GM21786 (cell line): ENCODE measurements around the gene STARD10.
A peak's percentile ranks its signal among the peaks of the same experiment; 100 is the strongest.

Source experiments
- ATAC-seq: cut with Tn5 transposase; IDR thresholded peaks from one replicate; pipeline ENCODE4 v1.9.1; 2021; ENCODE audit not compliant: unreplicated experiment

The STARD10 gene

DNA sequence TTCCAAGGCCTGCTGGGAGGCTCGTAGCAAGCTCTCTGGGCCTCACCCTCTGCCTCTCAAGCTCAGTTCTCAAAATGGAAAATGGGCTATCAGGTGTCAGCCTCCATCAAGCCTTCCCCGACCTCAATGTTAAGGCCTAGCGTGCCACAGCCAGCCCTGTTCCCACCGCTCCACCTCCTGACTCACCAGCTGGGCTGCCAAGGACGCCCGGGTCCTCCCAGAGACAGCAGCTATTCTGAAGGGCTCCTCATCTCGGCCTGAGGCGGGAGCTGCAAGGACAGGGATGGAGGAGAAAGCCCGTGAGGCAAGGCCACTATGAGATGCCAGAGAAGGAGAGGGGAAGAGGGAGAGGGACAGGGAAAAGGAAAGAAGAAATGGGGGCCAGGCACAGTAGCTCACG lies 61.5 kb downstream of the STARD10 start:
- ATAC-seq = no peak

- no peak for ATAC-seq
Measured at GRCh38 chr11:72730737-72731136, 63.1 kb downstream of the STARD10 start.

GRCh38 chr11:72730243-72730642 lies 63.6 kb downstream of the STARD10 start:
- ATAC-seq = no peak

DNA sequence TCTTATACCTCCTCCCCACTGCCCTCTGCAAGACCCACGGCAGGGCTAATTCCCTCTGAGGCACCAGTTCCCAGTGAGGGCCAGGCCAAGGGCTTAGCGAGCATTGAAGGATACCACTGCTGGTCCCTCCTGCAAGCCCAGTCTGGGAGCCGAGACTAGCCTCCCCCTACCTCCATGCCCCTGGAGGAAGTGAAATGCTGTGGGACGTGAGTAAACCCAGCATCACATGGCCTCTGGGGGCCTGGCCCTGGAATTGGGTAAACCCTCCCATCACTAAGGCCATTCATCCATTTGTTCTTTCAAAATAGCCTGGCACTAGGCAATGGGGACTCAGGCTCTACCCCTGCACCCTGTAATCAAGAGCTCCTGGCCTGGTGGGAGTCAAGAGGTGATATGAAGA lies 66.3 kb downstream of the STARD10 start:
- ATAC-seq = no peak

DNA sequence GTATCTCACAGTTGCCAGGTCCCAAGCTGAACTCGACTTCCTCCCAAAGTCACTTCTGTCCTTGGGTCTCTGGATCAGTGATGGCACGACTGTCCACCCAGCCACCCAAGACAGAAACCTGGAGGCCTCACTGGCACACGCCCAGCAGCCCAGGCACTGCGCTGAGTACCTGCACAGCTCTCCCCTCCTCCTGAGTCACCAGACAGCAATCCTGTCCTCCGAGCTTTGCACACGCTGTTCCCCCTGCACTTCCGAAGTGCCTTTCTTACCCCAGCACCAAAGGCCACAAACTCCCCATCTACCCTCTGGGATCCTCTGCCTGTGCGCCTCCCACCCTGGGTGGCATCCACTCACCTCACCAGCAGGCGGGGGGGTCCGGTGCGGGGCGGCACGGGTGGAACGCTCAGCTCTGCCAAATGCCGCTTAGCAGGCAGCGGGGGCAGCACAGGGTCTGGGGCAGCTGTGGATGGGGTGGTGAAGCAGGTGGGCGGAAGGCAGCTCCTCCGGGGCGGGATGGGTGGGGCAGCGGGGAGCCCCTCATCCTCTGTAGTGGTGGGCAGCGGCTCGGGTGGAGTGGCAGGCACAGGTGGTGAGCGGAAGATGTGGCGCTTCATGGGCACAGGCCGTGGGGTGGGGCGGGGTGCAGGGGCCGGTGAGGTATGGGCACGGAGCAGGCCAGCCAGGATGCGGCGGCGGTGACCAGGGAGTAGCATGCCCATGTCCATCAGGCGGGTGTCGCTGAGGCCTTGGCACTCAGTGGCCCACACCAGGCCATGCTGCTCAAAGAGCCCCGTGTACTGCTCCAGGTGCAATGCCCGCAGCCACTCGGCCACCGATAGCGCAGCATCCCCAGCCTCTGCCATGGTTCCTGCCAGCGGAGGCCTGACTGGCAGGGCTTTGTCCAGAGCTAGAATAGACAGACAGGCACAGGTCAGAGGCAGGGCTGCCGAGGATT lies 67.3 kb downstream of the STARD10 start:
- ATAC-seq = no peak

DNA sequence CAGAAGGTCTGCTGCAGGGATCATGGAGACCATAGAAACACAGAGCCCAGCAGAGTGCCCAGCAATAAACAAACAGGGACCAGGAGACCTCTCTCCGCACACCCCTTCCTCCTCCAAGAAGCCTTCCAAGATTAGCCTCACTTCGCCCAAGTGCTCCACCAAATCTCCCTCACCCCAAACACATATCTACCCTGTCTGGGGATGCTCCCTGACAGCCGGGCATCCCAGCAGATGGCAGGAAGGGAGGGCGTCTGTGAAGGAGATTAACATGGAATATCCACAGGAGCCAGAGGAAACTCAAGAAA lies 68.2 kb downstream of the STARD10 start:
- no peak for ATAC-seq

DNA sequence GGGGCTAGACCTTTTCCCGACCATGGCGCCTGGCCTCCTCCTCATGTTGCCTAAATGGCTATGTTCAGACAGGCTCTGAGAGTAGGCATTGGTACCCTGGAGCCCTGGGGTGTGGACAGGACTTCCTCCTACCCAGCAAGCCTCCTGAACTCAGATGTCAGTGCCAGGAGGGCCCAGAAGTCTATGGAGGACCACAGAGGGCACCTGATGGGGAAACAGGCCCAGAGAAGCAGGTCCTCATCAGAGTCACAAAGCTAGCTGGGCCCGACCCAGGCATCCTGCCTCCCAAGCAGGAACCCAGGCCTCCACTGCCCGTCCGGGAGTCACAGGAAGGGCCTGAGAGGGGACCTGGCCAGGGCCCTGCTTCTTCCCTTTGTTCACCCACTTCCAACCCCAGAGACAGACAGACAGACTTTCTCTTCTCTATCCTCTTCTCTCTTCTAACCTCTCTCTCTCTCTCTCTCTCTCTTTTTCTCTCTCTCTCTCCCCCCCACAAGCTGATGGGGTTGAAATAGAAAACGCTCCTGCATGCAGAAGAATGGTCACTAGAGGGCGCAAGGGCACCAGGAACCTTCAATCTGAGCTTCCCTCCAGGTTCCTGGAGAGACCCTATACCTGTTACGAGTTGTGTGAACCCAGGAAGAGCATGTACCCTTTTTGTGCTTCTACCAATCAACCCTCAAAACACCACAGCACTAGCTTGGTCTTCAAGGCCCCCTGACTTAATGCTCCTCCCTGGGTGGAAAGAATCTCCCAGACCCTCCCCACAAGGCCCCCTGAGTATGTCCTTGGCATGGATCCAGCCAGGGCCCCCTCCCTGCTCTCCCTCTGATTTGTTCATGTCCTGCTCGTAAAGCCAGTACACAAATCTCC lies 68.8 kb downstream of the STARD10 start:
- ATAC-seq = no peak

DNA sequence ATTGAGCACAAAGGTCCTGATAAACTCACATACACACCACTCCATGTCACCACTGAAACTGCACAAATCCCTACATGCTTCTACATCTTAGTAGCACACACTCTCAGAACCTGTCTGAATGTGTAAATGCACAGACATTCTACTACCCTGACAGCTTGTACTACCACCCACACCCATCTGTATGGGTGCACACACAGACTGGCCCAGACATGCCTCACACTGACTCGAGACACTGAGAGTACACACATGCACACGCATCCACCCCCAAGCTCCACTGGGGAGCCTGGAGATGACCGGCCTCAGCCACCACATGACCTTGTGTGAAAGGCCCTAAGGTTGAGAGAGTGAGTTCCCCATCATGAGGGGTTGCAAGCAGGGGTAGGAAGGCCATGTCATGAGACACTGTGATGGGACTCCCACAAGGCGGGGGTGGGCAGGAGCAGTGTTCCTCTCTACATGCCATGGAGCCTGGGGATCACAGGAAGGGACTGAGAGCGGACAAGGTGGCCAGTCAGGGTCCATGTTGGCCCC lies 69.8 kb downstream of the STARD10 start:
- ATAC-seq = no peak

GRCh38 chr11:72723508-72723907 lies 70.3 kb downstream of the STARD10 start:
- no peak for ATAC-seq

DNA sequence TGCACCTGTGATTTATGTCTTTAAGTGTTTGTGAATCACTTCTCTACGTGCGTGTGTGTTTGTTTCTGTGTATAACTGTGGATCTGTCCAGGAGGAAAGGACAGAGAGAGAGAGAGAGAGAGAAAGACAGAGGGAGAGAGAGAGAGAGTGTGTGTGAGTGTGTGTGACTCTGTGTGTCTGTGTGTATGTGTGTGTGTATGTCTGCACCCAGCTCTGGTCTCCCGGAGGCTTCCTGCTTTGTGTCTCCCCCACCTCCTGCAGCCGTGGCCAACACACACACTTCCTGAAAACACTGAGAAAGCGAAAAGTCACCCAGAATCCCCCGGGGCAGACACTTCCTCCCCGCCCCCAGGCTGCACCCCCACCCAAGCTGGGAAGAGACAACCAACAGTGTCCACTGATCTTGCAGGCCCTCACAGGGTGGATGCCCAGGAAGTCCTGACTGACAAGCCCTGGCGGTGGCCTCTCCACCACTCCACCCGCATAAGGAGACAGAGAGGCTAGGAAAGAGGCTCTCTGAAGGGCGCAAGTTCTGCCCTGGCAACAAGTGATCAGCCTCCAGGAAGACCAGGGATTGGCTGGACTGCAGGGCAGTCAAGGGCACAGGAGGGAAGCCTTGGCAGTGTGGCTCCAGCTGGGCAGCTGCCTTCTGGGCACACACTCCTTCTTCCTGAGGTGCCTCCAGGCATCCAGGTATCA lies 71.6 kb downstream of the STARD10 start:
- ATAC-seq = peak; percentile 65

DNA sequence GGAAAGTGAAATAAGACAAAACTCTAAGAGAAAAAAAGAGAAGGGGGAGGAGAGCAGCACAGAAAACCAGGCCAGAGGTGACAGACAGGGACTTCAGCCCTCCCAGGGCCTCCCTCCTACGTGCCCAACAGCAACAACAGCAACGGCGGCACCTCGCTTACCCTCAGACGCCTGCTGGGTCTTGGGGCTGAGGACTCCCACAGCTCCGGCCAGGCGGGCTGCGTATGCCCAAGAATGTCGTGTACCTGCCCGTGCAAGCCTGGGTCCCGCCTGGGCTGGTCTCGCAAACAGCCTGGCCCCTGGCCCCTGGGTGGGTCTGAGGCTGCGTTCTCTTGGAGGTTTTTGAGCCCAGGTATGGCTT lies 72.2 kb downstream of the STARD10 start:
- ATAC-seq = no peak

- no peak for ATAC-seq
Measured at GRCh38 chr11:72721276-72721675, 72.6 kb downstream of the STARD10 start.

DNA sequence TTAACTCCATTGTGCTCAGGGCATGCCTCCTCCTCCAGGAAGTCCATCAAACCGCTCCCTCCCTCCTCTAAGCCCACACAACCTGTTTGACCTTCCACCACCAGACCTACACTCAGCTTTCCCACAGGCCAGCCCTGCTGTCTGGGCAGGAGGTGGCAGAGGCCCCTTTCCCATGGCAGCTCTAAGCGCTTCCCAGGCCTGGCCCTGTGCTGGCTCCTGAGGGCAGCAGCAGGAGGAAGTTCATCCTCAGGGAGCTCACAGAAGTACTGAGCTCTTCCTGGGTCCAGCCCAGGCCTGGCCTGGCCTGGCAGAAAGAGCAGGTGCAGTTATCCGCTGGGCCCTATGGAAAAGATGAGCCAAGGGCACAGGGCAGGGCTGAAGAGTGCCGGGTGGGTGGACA lies 73.1 kb downstream of the STARD10 start:
- ATAC-seq = no peak

- ATAC-seq = no peak
Measured at GRCh38 chr11:72720047-72720446, 73.8 kb downstream of the STARD10 start.

GRCh38 chr11:72719551-72719950 lies 74.3 kb downstream of the STARD10 start:
- ATAC-seq = no peak

- ATAC-seq = peak; percentile 48
Measured at GRCh38 chr11:72719144-72719543, 74.7 kb downstream of the STARD10 start.

DNA sequence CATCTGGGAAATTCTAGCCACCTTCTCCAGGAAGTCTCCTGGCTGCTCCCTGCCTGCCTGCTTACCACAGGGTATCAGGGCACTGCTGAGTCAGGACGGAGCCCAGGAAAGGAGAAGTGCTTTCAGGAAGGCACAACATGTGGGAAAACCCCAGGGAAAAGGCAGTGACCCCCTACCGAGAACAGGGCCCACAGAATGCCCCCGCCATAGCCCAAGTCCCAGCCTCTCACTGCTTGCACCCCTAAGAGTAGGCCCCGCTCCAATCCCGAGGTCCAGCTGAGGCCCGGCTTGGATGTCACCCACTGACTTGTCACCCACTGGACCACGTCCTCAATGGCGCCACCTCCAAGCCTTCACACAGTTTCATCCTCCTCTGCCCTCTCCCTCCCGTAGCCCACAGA lies 75.7 kb downstream of the STARD10 start:
- ATAC-seq = no peak

GRCh38 chr11:72716788-72717435 lies 76.9 kb downstream of the STARD10 start:
- no peak for ATAC-seq

GRCh38 chr11:72716290-72716689 lies 77.6 kb downstream of the STARD10 start:
- no peak for ATAC-seq

DNA sequence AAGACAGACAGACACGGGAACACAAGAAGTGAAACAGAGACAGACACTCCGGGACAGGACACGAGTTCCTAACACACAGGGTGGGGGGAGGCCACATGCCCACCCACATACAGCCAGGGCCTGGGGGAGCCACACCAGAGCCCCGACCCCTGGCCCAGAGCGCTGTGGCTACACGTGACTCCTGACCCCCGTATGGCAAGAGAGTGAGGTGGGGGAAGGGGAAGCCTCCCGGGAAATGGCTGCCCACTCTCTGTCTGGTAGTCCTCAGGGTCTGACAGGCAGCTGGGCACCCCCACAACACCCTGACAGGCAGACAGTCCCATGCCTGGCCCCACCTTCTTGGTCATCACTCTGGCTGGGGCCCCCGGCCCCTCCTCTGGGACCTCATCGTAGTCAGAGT lies 81.0 kb downstream of the STARD10 start:
- ATAC-seq = no peak
